Hepatocyte (in vitro differentiated cells): Measurements from ENCODE around the gene UXS1. TPM values are rescaled to one million over a fixed set of nuclear protein-coding genes. Genes with fewer than 3 reads are reported as not detected.

Experiments used
- DNase-seq: peaks from one replicate; pipeline ENCODE4 v3.0.0-alpha.2; 2016; ENCODE audit warnings: low spot score
- H2AFZ ChIP-seq: fragments of 200-600 bp; sonication (generic); 2 replicates; pipeline ENCODE4 v1.6.0; 2016; ENCODE audit warnings: antibody characterized with exemption, mild to moderate bottlenecking
- H3K27ac ChIP-seq: fragments of 200-600 bp; sonication (generic); 2 replicates; pipeline ENCODE4 v1.5.1; 2016; ENCODE audit warnings: mild to moderate bottlenecking
- H3K27me3 ChIP-seq: fragments of 200-600 bp; sonication (generic); 2 replicates; pipeline ENCODE4 v1.6.1; 2016
- H3K36me3 ChIP-seq: fragments of 200-600 bp; sonication (generic); replicated peaks from 2 replicates; pipeline ENCODE4 v1.5.1; 2016; ENCODE audit warnings: low read depth; ENCODE audit not compliant: insufficient read depth
- H3K4me1 ChIP-seq: fragments of 200-600 bp; sonication (generic); 2 replicates; pipeline ENCODE4 v1.5.1; 2016; ENCODE audit warnings: mild to moderate bottlenecking, moderate library complexity; ENCODE audit not compliant: insufficient read depth
- H3K4me2 ChIP-seq: fragments of 200-600 bp; sonication (generic); 2 replicates; pipeline ENCODE4 v1.6.0; 2016
- H3K4me3 ChIP-seq: fragments of 200-600 bp; sonication (generic); 2 replicates; pipeline ENCODE4 v1.5.1; 2016; ENCODE audit warnings: mild to moderate bottlenecking
- H3K79me2 ChIP-seq: fragments of 200-600 bp; sonication (generic); 2 replicates; pipeline ENCODE4 v1.6.0; 2017; ENCODE audit warnings: mild to moderate bottlenecking
- H3K9me2 ChIP-seq: fragments of 200-600 bp; sonication (generic); replicated peaks from 2 replicates; pipeline ENCODE4 v1.6.0; 2017; ENCODE audit warnings: mild to moderate bottlenecking; ENCODE audit not compliant: insufficient read depth
- H3K9me3 ChIP-seq: fragments of 200-600 bp; sonication (generic); 2 replicates; pipeline ENCODE4 v1.5.1; 2016; ENCODE audit warnings: low read depth, mild to moderate bottlenecking
- H4K20me1 ChIP-seq: fragments of 200-600 bp; sonication (generic); 2 replicates; pipeline ENCODE4 v1.6.0; 2016; ENCODE audit warnings: mild to moderate bottlenecking; ENCODE audit not compliant: insufficient read depth, poor library complexity, severe bottlenecking
- CTCF ChIP-seq: fragments of 200-600 bp; sonication (generic); IDR thresholded peaks from 2 replicates; pipeline ENCODE4 v1.5.1; 2016; ENCODE audit warnings: antibody characterized with exemption, mild to moderate bottlenecking; ENCODE audit not compliant: poor library complexity
- EZH2 ChIP-seq: fragments of 200-600 bp; sonication (generic); IDR thresholded peaks from 2 replicates; pipeline ENCODE4 v1.6.1; 2016; ENCODE audit warnings: antibody characterized with exemption, mild to moderate bottlenecking, borderline replicate concordance
- EZH2phosphoT487 ChIP-seq: fragments of 200-600 bp; sonication (generic); IDR thresholded peaks from one replicate; pipeline ENCODE4 v1.6.1; 2018; ENCODE audit warnings: antibody characterized with exemption, mild to moderate bottlenecking, low read depth, moderate library complexity; ENCODE audit not compliant: unreplicated experiment, severe bottlenecking
- WGBS: methylation state at CpG from one replicate; pipeline ENCODE4 v1.1.6; 2016; ENCODE audit warnings: low lambda C conversion rate; ENCODE audit errors: missing lambda C conversion rate; 5-methylcytosine and 5-hydroxymethylcytosine counted together
- polyA plus RNA-seq: library from polyadenylated mRNA; unstranded; fragments of >200 nt; fragmentation: Nextera tagmentation; extraction: Ambion mirVana; gene quantifications from 2 replicates; pipeline ENCODE4 v1.2.1, GENCODE V29; 2016
- total RNA-seq: library from RNA; depleted of rRNA; stranded (reverse); fragments of >200 nt; gene quantifications from 2 replicates; pipeline ENCODE4 v1.2.3, GENCODE V29; 2014

Gene UXS1
- total and polyA plus RNA-seq, 2 experiments from 2014 or later, result 46.5 to 83.2 TPM

GRCh38 chr2:106127282-106127771 is 66.8 kb downstream of the UXS1 start:
- Histone ChIP-seq H3K9me3 (no peaks in the 10 kb centered on the region), H3K4me3 (no peak overlapping the region), H3K27me3 (no peaks in the 10 kb centered on the region), H3K79me2 (peaks cover 20% of the 10 kb centered on the region), H3K36me3 (no peaks in the 10 kb centered on the region), H3K9me2 (no peaks in the 10 kb centered on the region), H2AFZ (no peak overlapping the region), H3K4me1 (peaks cover 45% of the 10 kb centered on the region), H3K27ac (peak overlapping the region; percentile 90), H4K20me1 (no peaks in the 10 kb centered on the region), H3K4me2 (peak overlapping the region; percentile 12)
- 73% methylated on average over 5 of the region's 5 CpGs for WGBS
- no peak for DNase-seq
- no peak for TF ChIP-seq CTCF
- TF ChIP-seq EZH2, result no peak
- no peak for TF ChIP-seq EZH2phosphoT487

DNA sequence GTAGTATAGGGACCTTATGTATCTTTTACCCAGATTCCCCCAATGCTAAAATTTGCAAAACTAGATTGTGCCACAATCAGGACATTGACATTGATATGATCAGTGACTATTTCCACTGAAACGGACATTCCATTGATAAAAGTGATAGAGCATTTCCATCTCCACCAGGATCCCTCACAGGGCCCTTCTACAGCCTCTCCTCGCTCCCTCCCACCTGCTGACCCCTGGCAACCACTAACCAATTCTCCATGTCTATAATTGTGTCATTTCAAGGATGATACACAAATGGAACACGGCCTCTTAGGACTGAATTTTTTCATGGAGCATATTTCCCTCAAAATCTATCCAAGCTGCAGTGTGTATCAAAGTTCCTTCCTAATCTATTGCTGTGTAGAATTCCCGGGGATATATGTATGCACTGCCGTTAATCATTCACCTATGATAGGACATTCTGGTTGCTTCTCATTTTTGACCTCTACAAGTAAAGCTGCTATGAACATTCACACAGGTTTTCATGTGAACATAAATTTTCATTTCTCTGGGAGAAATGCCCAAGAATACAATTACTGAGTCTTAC is 67.3 kb downstream of the UXS1 start:
- 69% methylated on average over 5 of the region's 5 CpGs for WGBS
- no peaks in the 10 kb centered on the region for H4K20me1 ChIP-seq
- peaks cover 45% of the 10 kb centered on the region for H3K4me1 ChIP-seq
- H3K4me3 ChIP-seq, result no peak overlapping the region
- no peaks in the 10 kb centered on the region for H3K9me2 ChIP-seq
- H3K27ac ChIP-seq, result peak overlapping the region; percentile 90
- H3K79me2 ChIP-seq, result peaks cover 20% of the 10 kb centered on the region
- H2AFZ ChIP-seq, result no peak overlapping the region
- no peaks in the 10 kb centered on the region for H3K9me3 ChIP-seq
- no peaks in the 10 kb centered on the region for H3K27me3 ChIP-seq
- no peak for TF ChIP-seq EZH2
- TF ChIP-seq CTCF, result no peak
- no peak for TF ChIP-seq EZH2phosphoT487
- DNase-seq, result no peak
- no peaks in the 10 kb centered on the region for H3K36me3 ChIP-seq
- H3K4me2 ChIP-seq, result peak overlapping the region; percentile 12

- peak overlapping the region; percentile 12 for H3K4me2 ChIP-seq
- peaks cover 45% of the 10 kb centered on the region for H3K4me1 ChIP-seq
- no peak overlapping the region for H2AFZ ChIP-seq
- H3K36me3 ChIP-seq, result no peaks in the 10 kb centered on the region
- DNase-seq, result no peak
- H3K79me2 ChIP-seq, result peaks cover 20% of the 10 kb centered on the region
- 96% methylated on average over 7 of the region's 7 CpGs for WGBS
- H4K20me1 ChIP-seq, result no peaks in the 10 kb centered on the region
- H3K9me2 ChIP-seq, result no peaks in the 10 kb centered on the region
- no peak overlapping the region for H3K4me3 ChIP-seq
- TF ChIP-seq CTCF (no peak), EZH2 (no peak), EZH2phosphoT487 (no peak)
- H3K27me3 ChIP-seq, result no peaks in the 10 kb centered on the region
- peak overlapping the region; percentile 90 for H3K27ac ChIP-seq
- no peaks in the 10 kb centered on the region for H3K9me3 ChIP-seq
Observed at GRCh38 chr2:106126295-106126694, 67.8 kb downstream of the UXS1 start.
